A549 (cell line): Measurements from ENCODE around the gene ZNF791.

ENCODE experiments used
- CEBPB ChIP-seq, 2 experiments: fragments of >200 bp in 1 of 2; sonication (Bioruptor Twin) in 1 of 2; formaldehyde crosslinking in 1 of 2; IDR thresholded peaks; 2 replicates each; pipeline ENCODE4 v1.6.1; 2012 to 2016
- CTCF ChIP-seq: fragments of >200 bp; sonication (Bioruptor Twin); formaldehyde crosslinking; IDR thresholded peaks from 3 replicates; pipeline ENCODE4 v1.5.1; 2016
- EHMT2 ChIP-seq: fragments of 200-600 bp; sonication (generic); IDR thresholded peaks from 2 replicates; pipeline ENCODE4 v1.6.1; 2016; ENCODE audit warnings: antibody characterized with exemption, low read depth, mild to moderate bottlenecking, moderate library complexity
- ESRRA ChIP-seq: fragments of 150-350 bp; IDR thresholded peaks from 2 replicates; pipeline ENCODE4 v1.6.1; 2014; ENCODE audit warnings: mild to moderate bottlenecking, low read length, borderline replicate concordance
- NR3C1 ChIP-seq: fragments of >200 bp; sonication (Bioruptor Twin); formaldehyde crosslinking; IDR thresholded peaks from 3 replicates; pipeline ENCODE4 v1.6.1; 2017
- POLR2A ChIP-seq: IDR thresholded peaks from 2 replicates; pipeline ENCODE4 v1.6.1; 2012; ENCODE audit warnings: mild to moderate bottlenecking, low read length
- RAD21 ChIP-seq, 2 experiments: fragments of >200 bp in 1 of 2; sonication (Bioruptor Twin) in 1 of 2; formaldehyde crosslinking in 1 of 2; IDR thresholded peaks in 1 of 2; conservative IDR thresholded peaks in 1 of 2; 2 replicates in 1 of 2; 3 replicates in 1 of 2; pipeline ENCODE4 v1.6.1; 2012 to 2018; ENCODE audit warnings: inconsistent platforms in 1 of 2
- RCOR1 ChIP-seq: fragments of 150-350 bp; IDR thresholded peaks from 2 replicates; pipeline ENCODE4 v1.6.1; 2014; ENCODE audit warnings: antibody characterized with exemption, low read length, low read depth

GRCh38 chr19:12629215-12629614 is 18.5 kb downstream of the ZNF791 start:
- TF ChIP-seq CTCF (no peak), RAD21 (conservative IDR thresholded peaks at IDR 0.05 in 1 of 2, IDR thresholded peaks at IDR 0.05 in 1 of 2) (no peak), CEBPB (IDR thresholded peaks at IDR 0.05) (no peak), EHMT2 (no peak), POLR2A (no peak), ESRRA (no peak), RCOR1 (no peak), NR3C1 (no peak)
